Tongue (tissue), 2 donors: ENCODE measurements around the gene SPSB1. TPM values are rescaled to one million over a fixed set of nuclear protein-coding genes. Genes with fewer than 3 reads are reported as not detected.

Source experiments
- DNase-seq: peaks from one replicate; pipeline ENCODE4 v3.0.0-alpha.2; 2015
- total RNA-seq: library from RNA; depleted of rRNA; stranded (reverse); fragments of >200 nt; gene quantifications from one replicate; pipeline ENCODE4 v1.2.3, GENCODE V29; 2014

SPSB1 gene
- total RNA-seq, 1 donor from 2014 or later, result 23.3 TPM

DNA sequence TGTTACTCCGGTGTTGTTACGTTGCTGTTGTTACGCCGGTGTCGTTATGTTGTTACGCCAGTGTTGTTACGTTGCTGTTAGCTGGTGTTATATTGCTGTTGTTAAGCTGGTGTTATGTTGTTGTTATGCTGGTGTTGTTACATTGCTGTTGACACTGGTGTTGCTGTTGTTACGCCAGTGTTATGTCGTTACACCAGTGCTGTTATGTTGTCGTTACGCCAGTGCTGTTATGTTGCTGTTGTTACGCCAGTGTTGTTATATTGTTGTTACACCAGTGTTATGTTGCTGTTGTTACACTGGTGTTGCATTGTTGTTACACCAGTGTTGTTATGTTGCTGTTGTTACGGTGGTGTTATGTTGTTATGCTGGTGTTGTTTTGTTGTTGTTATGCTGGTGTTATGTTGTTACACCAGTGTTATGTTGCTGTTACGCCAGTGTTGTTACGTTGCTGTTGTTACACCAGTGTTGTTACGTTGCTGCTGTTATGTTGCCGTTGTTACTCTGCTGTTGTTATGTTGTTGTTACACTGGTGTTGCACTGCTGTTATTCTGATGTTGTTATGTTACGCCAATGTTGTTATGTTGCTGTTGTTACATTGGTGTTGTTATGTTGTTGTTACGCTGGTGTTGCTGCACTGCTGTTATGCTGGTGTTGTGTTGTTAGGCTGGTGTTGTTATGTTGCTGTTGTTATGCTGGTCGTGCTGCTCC, 32.5 kb upstream of the SPSB1 start:
- DNase-seq, result no peak

- no peak for DNase-seq
These were observed 31.2 kb upstream of the SPSB1 start for GRCh38 chr1:9261496-9261895.

DNA sequence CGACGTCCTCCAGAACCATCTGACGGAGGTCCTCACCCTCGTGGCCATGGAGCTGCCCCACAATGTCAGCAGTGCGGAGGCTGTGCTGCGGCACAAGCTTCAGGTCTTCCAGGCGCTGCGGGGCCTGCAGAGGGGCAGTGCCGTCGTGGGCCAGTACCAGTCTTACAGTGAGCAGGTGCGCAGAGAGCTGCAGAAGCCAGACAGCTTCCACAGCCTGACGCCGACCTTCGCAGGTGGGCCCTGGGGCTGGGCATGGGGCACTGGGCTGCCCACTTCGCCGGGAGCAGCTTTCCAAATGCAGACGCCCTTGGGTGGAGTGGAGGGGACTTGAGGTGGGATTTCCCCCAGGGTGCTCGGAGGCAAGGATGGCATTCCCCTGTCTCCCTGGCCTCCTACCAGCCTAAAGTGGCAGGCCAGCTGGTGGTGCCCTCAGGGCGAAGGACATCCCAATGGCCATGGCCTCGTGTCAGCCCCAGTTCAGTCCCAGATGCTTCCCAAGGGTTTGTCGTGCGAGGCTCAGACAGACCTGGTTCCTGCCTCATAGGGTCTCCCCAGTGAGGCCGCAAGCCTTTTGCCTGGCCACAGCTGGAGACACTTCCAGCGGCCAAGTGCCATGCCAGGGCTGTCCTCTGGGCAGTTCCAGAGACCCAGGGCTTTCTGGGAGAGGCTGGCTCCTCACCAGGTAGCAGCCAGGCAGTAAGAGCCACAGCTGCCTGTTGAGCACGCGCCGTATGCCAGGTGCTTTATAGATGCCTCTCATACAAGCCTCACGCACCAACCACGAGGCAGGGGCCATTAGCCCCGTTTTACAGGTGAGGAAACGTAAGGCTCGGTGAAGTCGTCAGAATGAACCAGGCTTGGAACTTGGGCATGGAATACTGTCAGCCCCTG, 30.4 kb upstream of the SPSB1 start:
- no peak for DNase-seq

- DNase-seq, result no peak
These were observed 29.3 kb upstream of the SPSB1 start for GRCh38 chr1:9263276-9263855.

DNA sequence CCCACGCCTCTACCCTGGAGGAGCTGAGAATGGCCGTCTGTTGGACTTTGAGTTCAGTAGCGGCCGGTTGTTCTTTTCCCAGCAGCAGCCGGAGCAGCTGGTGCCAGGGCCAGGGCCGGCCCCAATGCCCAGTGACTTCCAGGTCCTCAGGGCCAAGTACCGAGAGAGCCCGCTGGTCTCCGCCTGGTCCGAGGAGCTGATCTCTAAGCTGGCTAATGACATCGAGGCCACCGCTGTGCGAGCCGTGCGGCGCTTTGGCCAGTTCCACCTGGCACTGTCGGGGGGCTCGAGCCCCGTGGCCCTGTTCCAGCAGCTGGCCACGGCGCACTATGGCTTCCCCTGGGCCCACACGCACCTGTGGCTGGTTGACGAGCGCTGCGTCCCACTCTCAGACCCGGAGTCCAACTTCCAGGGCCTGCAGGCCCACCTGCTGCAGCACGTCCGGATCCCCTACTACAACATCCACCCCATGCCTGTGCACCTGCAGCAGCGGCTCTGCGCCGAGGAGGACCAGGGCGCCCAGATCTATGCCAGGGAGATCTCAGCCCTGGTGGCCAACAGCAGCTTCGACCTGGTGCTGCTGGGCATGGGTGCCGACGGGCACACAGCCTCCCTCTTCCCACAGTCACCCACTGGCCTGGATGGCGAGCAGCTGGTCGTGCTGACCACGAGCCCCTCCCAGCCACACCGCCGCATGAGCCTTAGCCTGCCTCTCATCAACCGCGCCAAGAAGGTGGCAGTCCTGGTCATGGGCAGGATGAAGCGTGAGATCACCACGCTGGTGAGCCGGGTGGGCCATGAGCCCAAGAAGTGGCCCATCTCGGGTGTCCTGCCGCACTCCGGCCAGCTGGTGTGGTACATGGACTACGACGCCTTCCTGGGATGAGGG, 28.5 kb upstream of the SPSB1 start:
- no peak for DNase-seq

GRCh38 chr1:9265037-9265436, 27.7 kb upstream of the SPSB1 start:
- DNase-seq, result no peak

GRCh38 chr1:9265968-9266367, 26.7 kb upstream of the SPSB1 start:
- DNase-seq, result no peak

DNA sequence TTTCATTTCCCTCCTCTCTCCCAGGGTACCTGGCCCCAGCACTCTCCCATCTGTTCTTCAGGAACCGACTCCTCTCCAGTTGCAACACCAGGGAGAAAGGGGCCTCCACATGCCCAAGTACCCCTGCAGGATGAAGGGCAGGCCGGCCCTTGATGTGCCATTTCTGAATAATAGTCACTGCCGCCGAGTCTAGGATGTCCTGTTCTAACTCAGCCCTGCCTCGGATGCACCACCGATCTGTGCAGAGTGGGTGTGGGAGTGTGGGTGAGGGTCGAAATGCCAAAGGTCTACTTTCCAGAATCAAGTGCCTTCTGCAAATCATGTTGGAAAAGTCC, 25.4 kb upstream of the SPSB1 start:
- no peak for DNase-seq

- no peak for DNase-seq
These were observed 24.7 kb upstream of the SPSB1 start for GRCh38 chr1:9267827-9268581.

GRCh38 chr1:9269078-9269501, 23.6 kb upstream of the SPSB1 start:
- no peak for DNase-seq

DNA sequence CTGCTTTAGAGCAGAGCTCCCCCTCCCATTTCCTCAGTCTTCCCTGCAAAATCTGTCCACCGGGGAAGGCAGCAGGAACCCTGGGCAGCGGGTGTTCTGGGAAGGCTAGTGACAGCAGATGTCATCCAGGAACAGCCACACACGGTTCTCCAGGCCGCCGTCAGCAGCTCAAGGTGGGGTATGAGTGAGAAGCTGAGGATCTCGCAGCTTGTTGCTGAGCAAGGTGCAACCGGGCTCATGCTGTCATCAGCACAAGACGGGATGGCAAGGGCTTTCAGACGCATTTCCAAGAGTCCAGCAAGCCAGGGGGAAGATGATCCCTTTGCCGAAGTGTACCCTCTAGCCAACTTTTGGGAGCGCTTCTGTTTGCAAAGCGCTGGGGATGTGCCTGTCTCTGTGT, 23.0 kb upstream of the SPSB1 start:
- DNase-seq, result no peak

- no peak for DNase-seq
These were observed 22.3 kb upstream of the SPSB1 start for GRCh38 chr1:9270290-9270883.

- no peak for DNase-seq
These were observed 21.4 kb upstream of the SPSB1 start for GRCh38 chr1:9271283-9271682.

DNA sequence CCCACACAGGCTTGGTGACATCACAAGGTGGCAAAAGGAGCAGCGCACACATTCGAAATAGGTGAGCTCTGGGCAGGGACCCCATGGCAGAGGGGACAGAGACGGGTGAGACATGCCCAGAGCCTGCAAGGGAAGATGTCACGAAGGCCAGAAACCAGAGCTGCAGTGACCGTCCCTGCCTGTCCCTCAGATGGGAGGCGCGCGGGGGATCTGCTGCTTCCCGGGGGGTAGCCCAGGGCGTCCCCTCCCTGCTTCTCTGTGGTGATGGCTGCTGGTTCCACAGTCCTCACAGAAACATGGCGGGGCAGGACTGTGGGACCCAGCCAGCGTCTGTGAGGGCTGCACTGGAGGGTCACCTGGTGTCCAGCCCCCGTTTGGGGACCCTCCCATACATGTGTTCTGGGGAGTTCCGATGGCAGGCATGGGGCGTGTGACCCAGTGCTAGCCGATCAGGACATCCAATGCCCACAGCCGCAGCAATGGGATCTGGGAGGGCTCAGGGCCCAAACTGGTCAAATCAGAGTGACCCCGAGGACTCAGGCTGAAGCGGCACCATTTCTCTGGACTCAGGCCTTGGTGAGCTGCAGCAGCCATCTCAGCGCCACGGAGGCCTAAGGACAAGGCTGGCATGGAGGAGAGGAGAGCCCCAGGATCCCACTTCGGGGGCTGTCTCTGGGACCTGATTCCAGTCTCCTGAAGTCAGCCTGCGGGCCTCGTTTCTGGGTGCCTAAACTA, 20.7 kb upstream of the SPSB1 start:
- no peak for DNase-seq

GRCh38 chr1:9273177-9273576, 19.5 kb upstream of the SPSB1 start:
- no peak for DNase-seq

DNA sequence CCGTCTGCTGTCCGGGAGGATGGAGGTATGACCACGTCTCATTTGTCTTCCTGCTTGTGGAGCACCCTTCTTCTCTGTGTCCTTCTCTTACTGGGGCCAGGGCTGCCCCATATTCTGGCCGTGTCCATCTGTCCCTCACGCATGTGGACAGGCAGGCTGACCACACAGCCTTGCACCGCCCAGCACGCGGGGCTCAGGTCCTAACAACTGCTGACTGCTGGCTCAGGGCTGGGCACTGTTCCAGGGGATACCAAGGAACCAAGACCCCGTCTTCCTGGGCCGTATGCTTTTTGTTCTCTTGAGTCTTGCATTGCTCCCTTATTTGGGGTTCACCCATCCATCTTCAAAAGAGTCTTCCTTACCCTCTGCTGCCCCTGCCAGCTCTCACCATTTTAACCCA, 17.5 kb upstream of the SPSB1 start:
- no peak for DNase-seq

- no peak for DNase-seq
These were observed 17.1 kb upstream of the SPSB1 start for GRCh38 chr1:9275567-9276034.

DNA sequence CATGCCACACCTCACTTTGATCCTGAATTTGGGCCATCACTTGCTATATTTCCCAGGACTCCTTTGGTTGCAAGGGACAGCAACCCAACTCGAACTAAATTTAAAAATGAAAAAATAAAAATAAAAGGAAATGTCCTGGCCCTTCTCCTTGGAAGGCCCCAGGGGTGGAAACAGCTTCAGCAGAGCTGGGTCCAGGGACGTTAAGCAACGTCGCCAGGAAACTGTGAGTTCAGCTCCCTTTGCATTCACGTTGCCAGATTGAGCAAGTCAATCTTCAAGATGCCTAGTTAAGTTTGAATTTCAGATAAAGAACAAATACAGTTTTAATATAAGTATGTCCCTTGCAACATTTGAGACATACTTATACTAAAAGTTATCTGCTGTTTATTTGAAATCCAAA, 14.6 kb upstream of the SPSB1 start:
- DNase-seq, result no peak

DNA sequence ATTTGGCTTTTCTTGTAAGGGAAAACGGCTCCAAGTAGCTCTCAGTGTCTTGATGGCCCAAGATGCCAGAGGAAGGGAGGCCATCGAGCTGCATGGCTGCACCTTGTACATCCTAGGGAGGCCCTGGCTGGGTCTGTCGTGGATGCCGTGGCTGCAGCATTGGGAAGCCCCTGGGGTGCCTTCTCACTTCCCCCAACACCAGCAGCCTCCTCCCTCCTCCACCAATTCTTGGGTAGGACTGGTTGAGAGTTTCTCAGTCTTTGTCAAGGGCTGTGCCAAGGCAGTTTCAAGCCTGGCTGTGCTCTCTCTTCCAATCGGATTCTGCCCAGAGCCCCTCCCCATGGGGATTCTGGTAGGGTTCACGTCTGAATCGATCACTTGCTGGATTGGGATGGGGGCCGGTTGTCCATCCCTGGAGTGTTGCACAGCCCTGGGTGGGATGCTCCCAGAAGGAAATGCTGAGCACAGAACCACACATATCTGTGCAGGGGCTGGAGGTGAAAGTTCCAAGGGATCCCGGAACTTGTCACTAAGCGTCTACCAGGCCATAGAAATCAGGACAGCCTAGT, 14.0 kb upstream of the SPSB1 start:
- no peak for DNase-seq
